ENCODE results near the gene ANKRD27.

The ANKRD27 gene

DNA sequence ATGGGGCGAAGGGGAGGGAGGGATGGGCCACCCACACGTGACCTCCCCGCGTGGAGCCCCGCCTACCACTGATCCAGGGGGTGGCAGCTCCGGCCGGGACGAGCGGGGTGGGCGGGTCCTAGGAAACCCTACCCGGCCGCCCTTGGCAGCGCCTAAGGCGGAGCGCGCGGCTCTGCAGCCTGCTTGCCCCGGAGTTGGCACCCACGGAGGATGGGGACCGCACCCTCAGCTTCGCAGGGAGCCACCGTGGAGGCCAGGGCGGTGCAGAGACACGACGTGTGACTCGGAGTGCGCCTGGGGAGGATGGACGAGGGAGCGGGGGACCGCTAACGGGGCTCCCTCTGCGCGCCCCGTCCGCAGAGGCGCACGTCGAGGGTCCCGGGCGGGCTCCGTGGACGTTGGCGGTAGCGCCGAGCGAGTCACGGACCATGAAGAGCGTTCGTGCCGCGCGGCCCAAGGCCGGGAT lies 773 bp upstream of the ANKRD27 start, which contains the start of gene RGS9BP (continued):
- TF ChIP-seq, protein P1, sequence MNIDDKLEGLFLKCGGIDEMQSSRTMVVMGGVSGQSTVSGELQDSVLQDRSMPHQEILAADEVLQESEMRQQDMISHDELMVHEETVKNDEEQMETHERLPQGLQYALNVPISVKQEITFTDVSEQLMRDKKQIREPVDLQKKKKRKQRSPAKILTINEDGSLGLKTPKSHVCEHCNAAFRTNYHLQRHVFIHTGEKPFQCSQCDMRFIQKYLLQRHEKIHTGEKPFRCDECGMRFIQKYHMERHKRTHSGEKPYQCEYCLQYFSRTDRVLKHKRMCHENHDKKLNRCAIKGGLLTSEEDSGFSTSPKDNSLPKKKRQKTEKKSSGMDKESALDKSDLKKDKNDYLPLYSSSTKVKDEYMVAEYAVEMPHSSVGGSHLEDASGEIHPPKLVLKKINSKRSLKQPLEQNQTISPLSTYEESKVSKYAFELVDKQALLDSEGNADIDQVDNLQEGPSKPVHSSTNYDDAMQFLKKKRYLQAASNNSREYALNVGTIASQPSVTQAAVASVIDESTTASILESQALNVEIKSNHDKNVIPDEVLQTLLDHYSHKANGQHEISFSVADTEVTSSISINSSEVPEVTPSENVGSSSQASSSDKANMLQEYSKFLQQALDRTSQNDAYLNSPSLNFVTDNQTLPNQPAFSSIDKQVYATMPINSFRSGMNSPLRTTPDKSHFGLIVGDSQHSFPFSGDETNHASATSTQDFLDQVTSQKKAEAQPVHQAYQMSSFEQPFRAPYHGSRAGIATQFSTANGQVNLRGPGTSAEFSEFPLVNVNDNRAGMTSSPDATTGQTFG (tag by site-specific recombination; IDR thresholded peaks at IDR 0.05; ENCODE audit: borderline replicate concordance), result no peak
- TF ChIP-seq ZNF404 (tag by site-specific recombination; IDR thresholded peaks at IDR 0.05) (no peak), AEBP2 (tag by site-specific recombination; IDR thresholded peaks at IDR 0.05; ENCODE audit: borderline replicate concordance) (no peak; the same call in 1 of the 2 replicates), ZNF792 (tag by site-specific recombination; IDR thresholded peaks at IDR 0.05) (0 out of 2 replicates have a peak, but pooled peaks have one; percentile 27), ZNF560 (tag by site-specific recombination; IDR thresholded peaks at IDR 0.05; ENCODE audit: borderline replicate concordance) (no peak), ZFP41 (tag by site-specific recombination; IDR thresholded peaks at IDR 0.05; ENCODE audit: borderline replicate concordance) (no peak), SETDB1 (IDR thresholded peaks at IDR 0.05; ENCODE audit: insufficient read length, low read length) (no peak), HOXD13 (CRISPR knock-in tag; IDR thresholded peaks at IDR 0.05; ENCODE audit: borderline replicate concordance) (no peak), ZNF366 (tag by site-specific recombination; conservative IDR thresholded peaks at IDR 0.05) (no peak; the same call in 1 of the 2 replicates), ZNF114 (tag by site-specific recombination; IDR thresholded peaks at IDR 0.05) (no peak), ZNF777 (tag by site-specific recombination; IDR thresholded peaks at IDR 0.05; ENCODE audit: borderline replicate concordance) (peak; percentile 100), ZNF701 (tag by site-specific recombination; IDR thresholded peaks at IDR 0.05) (no peak), SCRT2 (tag by site-specific recombination; IDR thresholded peaks at IDR 0.05) (no peak), ZNF768 (tag by site-specific recombination; IDR thresholded peaks at IDR 0.05) (no peak), ZNF549 (tag by site-specific recombination; IDR thresholded peaks at IDR 0.05) (no peak), ZNF433 (tag by site-specific recombination; IDR thresholded peaks at IDR 0.05; ENCODE audit: low read depth) (no peak), ZNF629 (tag by site-specific recombination; IDR thresholded peaks at IDR 0.05) (no peak; the same call in 1 of the 2 replicates), ZNF514 (tag by site-specific recombination; IDR thresholded peaks at IDR 0.05) (no peak), ZNF521 (tag by site-specific recombination; IDR thresholded peaks at IDR 0.05) (no peak), ZSCAN18 (tag by site-specific recombination; IDR thresholded peaks at IDR 0.05) (0 out of 2 replicates have a peak, but pooled peaks have one; percentile 25), WT1 (tag by site-specific recombination; IDR thresholded peaks at IDR 0.05) (0 out of 2 replicates have a peak, but pooled peaks have one; percentile 58), ZNF16 (tag by site-specific recombination; IDR thresholded peaks at IDR 0.05; ENCODE audit: low read depth) (no peak), ZNF302 (tag by site-specific recombination; IDR thresholded peaks at IDR 0.05; ENCODE audit: low read depth) (no peak), ZNF791 (tag by site-specific recombination; IDR thresholded peaks at IDR 0.05) (no peak), KLF1 (tag by site-specific recombination; IDR thresholded peaks at IDR 0.05) (peak; percentile 92)
- TF ChIP-seq, protein P2, sequence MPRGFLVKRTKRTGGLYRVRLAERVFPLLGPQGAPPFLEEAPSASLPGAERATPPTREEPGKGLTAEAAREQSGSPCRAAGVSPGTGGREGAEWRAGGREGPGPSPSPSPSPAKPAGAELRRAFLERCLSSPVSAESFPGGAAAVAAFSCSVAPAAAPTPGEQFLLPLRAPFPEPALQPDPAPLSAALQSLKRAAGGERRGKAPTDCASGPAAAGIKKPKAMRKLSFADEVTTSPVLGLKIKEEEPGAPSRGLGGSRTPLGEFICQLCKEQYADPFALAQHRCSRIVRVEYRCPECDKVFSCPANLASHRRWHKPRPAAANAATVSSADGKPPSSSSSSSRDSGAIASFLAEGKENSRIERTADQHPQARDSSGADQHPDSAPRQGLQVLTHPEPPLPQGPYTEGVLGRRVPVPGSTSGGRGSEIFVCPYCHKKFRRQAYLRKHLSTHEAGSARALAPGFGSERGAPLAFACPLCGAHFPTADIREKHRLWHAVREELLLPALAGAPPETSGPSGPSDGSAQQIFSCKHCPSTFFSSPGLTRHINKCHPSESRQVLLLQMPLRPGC (tag by site-specific recombination; IDR thresholded peaks at IDR 0.05), result no peak; the same call in 1 of the 2 replicates
- TF ChIP-seq, protein P3, sequence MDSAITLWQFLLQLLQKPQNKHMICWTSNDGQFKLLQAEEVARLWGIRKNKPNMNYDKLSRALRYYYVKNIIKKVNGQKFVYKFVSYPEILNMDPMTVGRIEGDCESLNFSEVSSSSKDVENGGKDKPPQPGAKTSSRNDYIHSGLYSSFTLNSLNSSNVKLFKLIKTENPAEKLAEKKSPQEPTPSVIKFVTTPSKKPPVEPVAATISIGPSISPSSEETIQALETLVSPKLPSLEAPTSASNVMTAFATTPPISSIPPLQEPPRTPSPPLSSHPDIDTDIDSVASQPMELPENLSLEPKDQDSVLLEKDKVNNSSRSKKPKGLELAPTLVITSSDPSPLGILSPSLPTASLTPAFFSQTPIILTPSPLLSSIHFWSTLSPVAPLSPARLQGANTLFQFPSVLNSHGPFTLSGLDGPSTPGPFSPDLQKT (IDR thresholded peaks at IDR 0.05; ENCODE audit: borderline replicate concordance, low read depth, low read length), result no peak
- TF ChIP-seq, protein P4, sequence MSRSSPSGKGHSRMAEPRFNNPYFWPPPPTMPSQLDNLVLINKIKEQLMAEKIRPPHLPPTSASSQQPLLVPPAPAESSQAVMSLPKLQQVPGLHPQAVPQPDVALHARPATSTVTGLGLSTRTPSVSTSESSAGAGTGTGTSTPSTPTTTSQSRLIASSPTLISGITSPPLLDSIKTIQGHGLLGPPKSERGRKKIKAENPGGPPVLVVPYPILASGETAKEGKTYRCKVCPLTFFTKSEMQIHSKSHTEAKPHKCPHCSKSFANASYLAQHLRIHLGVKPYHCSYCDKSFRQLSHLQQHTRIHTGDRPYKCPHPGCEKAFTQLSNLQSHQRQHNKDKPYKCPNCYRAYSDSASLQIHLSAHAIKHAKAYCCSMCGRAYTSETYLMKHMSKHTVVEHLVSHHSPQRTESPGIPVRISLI (tag by site-specific recombination; IDR thresholded peaks at IDR 0.05), result no peak
- TF ChIP-seq, protein P5, sequence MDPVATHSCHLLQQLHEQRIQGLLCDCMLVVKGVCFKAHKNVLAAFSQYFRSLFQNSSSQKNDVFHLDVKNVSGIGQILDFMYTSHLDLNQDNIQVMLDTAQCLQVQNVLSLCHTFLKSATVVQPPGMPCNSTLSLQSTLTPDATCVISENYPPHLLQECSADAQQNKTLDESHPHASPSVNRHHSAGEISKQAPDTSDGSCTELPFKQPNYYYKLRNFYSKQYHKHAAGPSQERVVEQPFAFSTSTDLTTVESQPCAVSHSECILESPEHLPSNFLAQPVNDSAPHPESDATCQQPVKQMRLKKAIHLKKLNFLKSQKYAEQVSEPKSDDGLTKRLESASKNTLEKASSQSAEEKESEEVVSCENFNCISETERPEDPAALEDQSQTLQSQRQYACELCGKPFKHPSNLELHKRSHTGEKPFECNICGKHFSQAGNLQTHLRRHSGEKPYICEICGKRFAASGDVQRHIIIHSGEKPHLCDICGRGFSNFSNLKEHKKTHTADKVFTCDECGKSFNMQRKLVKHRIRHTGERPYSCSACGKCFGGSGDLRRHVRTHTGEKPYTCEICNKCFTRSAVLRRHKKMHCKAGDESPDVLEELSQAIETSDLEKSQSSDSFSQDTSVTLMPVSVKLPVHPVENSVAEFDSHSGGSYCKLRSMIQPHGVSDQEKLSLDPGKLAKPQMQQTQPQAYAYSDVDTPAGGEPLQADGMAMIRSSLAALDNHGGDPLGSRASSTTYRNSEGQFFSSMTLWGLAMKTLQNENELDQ (tag by site-specific recombination; IDR thresholded peaks at IDR 0.05; ENCODE audit: low read depth), result no peak

Measured in HEK293 (cell line).